Subcutaneous adipose tissue (tissue), 4 donors: Measurements from ENCODE around the gene CCDC32. TPM values are rescaled to one million over a fixed set of nuclear protein-coding genes. Genes with fewer than 3 reads are reported as not detected.

Experiments used
- small RNA-seq: library from RNA; depleted of rRNA; stranded (forward); fragments of <200 nt; gene quantifications from one replicate; pipeline ENCODE3, GENCODE V24; 2016
- total RNA-seq, 4 donors: library from RNA; depleted of rRNA; stranded (reverse); fragments of >200 nt; gene quantifications; one replicate each; pipeline ENCODE4 v1.1.0, GENCODE V29; 2016
- TF ChIP-seq, protein P1 (sequence below): fragments of 450-650 bp; IDR thresholded peaks from one replicate; pipeline ENCODE4 v1.5.1; 2016; ENCODE audit warnings: low read depth, mild to moderate bottlenecking, control low read depth, antibody characterized with exemption, moderate library complexity

The CCDC32 gene
- total RNA-seq, 4 donors from 2014 or later: 18.1 to 53.9 (median 27.4) TPM

DNA sequence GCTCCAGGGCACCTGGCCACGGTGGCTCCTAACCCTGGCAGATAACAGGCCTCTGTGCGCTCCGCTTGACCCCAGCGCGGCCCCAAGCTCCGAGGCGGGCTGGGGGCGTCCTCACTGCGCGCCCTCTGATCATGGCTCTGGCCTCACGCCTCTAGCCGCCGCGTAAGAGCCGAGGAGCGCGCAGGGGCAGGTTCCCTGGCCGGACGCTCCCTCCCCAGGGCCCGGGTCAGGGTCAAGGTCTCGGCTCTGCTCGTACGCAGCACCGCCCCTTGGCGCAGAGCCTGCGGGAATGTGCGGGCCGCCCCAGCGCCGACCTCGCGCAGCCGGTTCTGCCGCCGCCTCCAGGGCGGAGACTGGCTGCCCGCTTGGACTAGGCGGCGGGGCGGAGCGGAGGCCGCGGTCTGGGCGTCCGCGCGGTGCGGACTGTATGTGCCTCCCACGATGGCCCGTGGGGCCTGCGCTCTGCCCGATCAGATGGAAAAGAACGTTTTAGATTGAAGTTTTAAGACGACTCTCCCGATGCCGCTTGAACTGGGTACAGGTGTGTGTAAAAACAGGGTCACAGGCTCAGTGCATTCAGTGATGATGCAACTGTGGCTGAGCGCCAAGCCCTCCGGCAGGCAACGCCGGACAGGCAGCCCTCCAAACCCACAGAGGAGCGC is 53.2 kb downstream of the CCDC32 start:
- TF ChIP-seq, protein P1, sequence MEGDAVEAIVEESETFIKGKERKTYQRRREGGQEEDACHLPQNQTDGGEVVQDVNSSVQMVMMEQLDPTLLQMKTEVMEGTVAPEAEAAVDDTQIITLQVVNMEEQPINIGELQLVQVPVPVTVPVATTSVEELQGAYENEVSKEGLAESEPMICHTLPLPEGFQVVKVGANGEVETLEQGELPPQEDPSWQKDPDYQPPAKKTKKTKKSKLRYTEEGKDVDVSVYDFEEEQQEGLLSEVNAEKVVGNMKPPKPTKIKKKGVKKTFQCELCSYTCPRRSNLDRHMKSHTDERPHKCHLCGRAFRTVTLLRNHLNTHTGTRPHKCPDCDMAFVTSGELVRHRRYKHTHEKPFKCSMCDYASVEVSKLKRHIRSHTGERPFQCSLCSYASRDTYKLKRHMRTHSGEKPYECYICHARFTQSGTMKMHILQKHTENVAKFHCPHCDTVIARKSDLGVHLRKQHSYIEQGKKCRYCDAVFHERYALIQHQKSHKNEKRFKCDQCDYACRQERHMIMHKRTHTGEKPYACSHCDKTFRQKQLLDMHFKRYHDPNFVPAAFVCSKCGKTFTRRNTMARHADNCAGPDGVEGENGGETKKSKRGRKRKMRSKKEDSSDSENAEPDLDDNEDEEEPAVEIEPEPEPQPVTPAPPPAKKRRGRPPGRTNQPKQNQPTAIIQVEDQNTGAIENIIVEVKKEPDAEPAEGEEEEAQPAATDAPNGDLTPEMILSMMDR: no peak

DNA sequence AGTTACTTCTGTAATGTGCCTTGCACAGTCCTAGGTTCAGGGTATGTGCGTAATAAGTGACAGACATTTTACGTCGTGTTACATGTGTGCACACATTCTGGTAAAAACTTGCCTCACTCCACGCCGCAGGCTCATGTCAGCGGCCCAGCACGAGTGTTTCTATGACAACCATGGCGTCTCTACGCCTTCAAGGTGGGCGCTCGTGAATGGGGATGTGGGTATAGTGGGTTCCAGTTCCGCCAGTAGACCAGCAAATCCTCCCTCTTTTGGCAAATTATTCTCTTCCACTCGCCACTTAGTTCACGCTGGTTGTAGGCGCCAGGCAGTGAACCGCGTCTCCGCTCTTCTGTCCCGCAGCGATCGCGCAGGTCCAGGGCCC is 53.8 kb downstream of the CCDC32 start:
- TF ChIP-seq, protein P1: no peak

DNA sequence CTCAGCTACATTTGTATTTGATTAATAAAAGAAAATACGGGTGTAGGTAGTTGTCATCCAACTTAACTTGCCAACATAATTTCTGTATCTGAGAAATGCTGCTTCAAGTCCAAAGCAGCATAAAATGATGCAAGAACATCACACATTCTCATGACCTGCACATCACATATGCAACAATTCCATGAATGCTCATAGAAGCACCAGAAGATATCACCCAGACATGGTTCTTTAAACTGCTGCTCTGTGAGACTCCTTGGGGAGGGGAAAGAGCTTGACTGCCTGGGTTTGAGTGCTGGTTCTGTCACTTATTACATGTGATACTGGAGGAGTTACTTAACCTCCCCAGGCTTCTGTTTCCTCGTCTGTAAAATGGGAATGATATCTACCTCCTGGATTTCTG is 54.6 kb downstream of the CCDC32 start:
- TF ChIP-seq, protein P1: no peak

DNA sequence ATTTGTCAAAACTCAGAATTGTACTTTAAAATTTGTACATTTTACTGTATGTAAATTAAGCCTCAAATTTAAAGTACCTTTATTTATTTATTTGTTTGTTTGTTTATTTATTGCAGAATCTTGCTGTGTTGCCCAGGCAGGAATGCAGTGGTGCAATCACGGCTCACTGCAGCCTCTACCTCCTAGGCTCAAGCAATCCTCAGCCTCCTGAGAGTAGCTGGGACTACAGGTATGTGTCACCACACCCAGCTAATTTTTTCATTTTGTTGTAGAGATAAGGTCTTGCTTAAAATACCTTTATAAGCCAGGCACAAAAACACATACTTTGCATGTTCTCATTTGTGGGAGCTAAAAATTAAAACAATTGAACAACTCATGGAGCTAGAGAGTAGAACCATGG is 56.6 kb downstream of the CCDC32 start:
- TF ChIP-seq, protein P1: no peak

DNA sequence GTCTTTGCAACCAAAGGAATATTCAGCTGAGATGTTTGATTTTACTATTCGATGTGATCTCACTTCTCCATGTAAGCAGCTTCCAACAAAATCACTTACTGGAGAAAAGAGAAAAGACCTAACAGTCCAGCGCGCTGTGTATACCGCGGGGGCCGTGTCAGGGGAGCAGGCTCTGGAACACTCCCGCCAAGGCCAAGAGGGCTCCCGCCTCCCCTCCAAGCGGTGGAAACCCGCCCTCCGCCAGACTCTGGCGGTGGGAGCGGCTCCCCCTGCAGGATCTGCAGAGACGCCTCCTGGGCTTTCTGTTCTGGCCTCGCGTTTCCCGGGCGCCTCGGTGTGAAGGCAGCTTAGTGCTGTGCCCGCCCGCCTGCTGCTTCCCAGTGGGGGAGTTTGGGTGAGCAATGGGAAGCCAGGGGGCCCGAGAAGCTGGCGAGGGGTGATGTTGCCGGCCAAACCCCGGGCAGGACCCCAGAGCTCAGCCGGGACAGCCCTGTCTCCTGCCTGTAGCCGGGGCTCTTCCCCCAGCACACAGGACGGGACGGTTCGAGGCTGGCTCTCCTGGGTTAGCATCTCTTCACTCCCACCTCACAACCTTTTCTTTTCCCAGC is 57.8 kb downstream of the CCDC32 start:
- TF ChIP-seq, protein P1: no peak

Small RNA genes lying within 50 kb of the gene (small RNA-seq; reads per million reads assigned to genes)
- gene RF00017 (not detected), gene RNU6-516P (not detected)

Other genes starting within 250 kb of the CCDC32 start
- 10 to 100 TPM in 1 of 4 donors, 1 to 10 TPM in 3; 4.0 to 16.5 (median 8.1) TPM for gene INAFM2, start 241.3 kb downstream of the CCDC32 start, total RNA-seq
- gene CCDC9B, start 224.1 kb downstream of the CCDC32 start, total RNA-seq: 1 to 10 TPM in 3 of 4 donors, under 1 TPM in 1; 0.65 to 5.3 (median 3.0) TPM
- 10 to 100 TPM in 1 of 4 donors, 1 to 10 TPM in 1, not detected in 2; 3.9 to 16.0 TPM for gene PHGR1, start 214.0 kb downstream of the CCDC32 start, total RNA-seq
- under 1 TPM in 3 of 4 donors, not detected in 1; under 0.01 to 0.19 (median under 0.01) TPM for gene DISP2, start 206.8 kb downstream of the CCDC32 start, total RNA-seq
- gene KNSTRN, start 182.3 kb downstream of the CCDC32 start, total RNA-seq: 10 to 100 TPM in 3 of 4 donors, 1 to 10 TPM in 1; 7.9 to 24.9 (median 12.9) TPM
- gene IVD, start 159.2 kb downstream of the CCDC32 start, total RNA-seq: 100 to 1,000 TPM in 1 of 4 donors, 10 to 100 TPM in 3; 24.9 to 101 (median 48.0) TPM
- 10 to 100 TPM in 1 of 4 donors, 1 to 10 TPM in 3; 4.1 to 17.1 (median 9.1) TPM for gene BAHD1, start 124.1 kb downstream of the CCDC32 start, total RNA-seq
- gene CHST14, start 94.1 kb downstream of the CCDC32 start, total RNA-seq: 1 to 10 TPM; 9.0 to 9.8 (median 9.7) TPM
- 1 to 10 TPM; 3.3 to 9.4 (median 5.3) TPM for gene RPUSD2, start 4.3 kb upstream of the CCDC32 start, total RNA-seq
- gene KNL1, start 29.2 kb upstream of the CCDC32 start, total RNA-seq: 1 to 10 TPM in 2 of 4 donors, under 1 TPM in 2; 0.19 to 3.7 (median 1.2) TPM
- 1 to 10 TPM in 2 of 4 donors, under 1 TPM in 1, not detected in 1; 0.88 to 5.8 (median 3.1) TPM for gene RAD51, start 130.1 kb upstream of the CCDC32 start, total RNA-seq
- 10 to 100 TPM; 26.3 to 71.4 (median 35.6) TPM for gene RMDN3, start 190.2 kb upstream of the CCDC32 start, total RNA-seq
- 100 to 1,000 TPM in 3 of 4 donors, 10 to 100 TPM in 1; 60.0 to 135 (median 117) TPM for gene GCHFR, start 199.0 kb upstream of the CCDC32 start, total RNA-seq
- under 1 TPM in 2 of 4 donors, not detected in 2; 0.66 to 0.85 TPM for gene C15orf62, start 204.9 kb upstream of the CCDC32 start, total RNA-seq
- 10 to 100 TPM; 16.1 to 25.5 (median 19.3) TPM for gene ZFYVE19, start 242.0 kb upstream of the CCDC32 start, total RNA-seq
- 10 to 100 TPM; 12.1 to 33.9 (median 18.3) TPM for gene DNAJC17, start 242.4 kb upstream of the CCDC32 start, total RNA-seq